Naive thymus-derived CD8-positive, alpha-beta T cell (primary cell): ENCODE data around the gene ZNF280C. TPM values are rescaled to one million over a fixed set of nuclear protein-coding genes. Genes with fewer than 3 reads are reported as not detected.

ENCODE experiments used
- ATAC-seq, 2 donors: fragments of 150-1000 bp; cut with Tn5 transposase in 1 of 2; sonication (Bioruptor Pico), chemical (Tn5 transposase) in 1 of 2; 1 replicate in 1 of 2; 2 replicates in 1 of 2; pipeline ENCODE4 v1.10.0; 2021; ENCODE audit warnings: mild to moderate bottlenecking in 2 of 2, moderate library complexity in 2 of 2
- POLR2A ChIA-PET: fragments of 350-600 bp; sonication (Branson Sonifier 250); formaldehyde crosslinking; loops from one replicate; lab custom pipeline; 2021; ENCODE audit warnings: antibody characterized with exemption; lab: Charles Lee
- DNase-seq, 10 donors: peaks; one replicate each; pipeline versions ENCODE4 v3.0.0 to v3.0.0-alpha.2; 2020 to 2022
- H3K27ac Mint-ChIP-seq, 10 donors: one replicate each; pipeline ENCODE4 v1.8.0; 2020 to 2022; ENCODE audit warnings: mild to moderate bottlenecking in 10 of 10, mixed read lengths in 10 of 10, moderate library complexity in 4 of 10, inconsistent platforms in 1 of 10
- H3K27me3 Mint-ChIP-seq, 5 donors: one replicate each; pipeline ENCODE4 v1.8.0; 2021 to 2022; ENCODE audit warnings: mixed read lengths in 5 of 5
- H3K36me3 Mint-ChIP-seq, 3 donors: one replicate each; pipeline ENCODE4 v1.8.0; 2020 to 2022; ENCODE audit warnings: mixed read lengths in 3 of 3, mild to moderate bottlenecking in 2 of 3, inconsistent platforms in 1 of 3
- H3K4me1 Mint-ChIP-seq, 4 donors: one replicate each; pipeline ENCODE4 v1.8.0; 2021 to 2022; ENCODE audit warnings: mixed read lengths in 4 of 4
- H3K4me3 Mint-ChIP-seq, 10 donors: one replicate each; pipeline ENCODE4 v1.8.0; 2020 to 2022; ENCODE audit warnings: mild to moderate bottlenecking in 10 of 10, mixed read lengths in 10 of 10, moderate library complexity in 6 of 10, inconsistent platforms in 1 of 10
- H3K9me3 Mint-ChIP-seq, 9 donors: one replicate each; pipeline ENCODE4 v1.8.0; 2020 to 2022; ENCODE audit warnings: mixed read lengths in 9 of 9, mild to moderate bottlenecking in 3 of 9, inconsistent platforms in 1 of 9, moderate library complexity in 1 of 9
- polyA plus RNA-seq, 3 donors: library from polyadenylated mRNA; unstranded; fragments of 300-500 nt; fragmentation: Illumina TruSeq; gene quantifications; one replicate each; pipeline ENCODE4 v1.2.3, GENCODE V29; 2021
- total RNA-seq, 8 experiments: library from RNA in 2 of 8; stranded (reverse) in 2 of 8; gene quantifications; one replicate each; pipeline ENCODE4 v1.2.3 and lab custom pipeline; 2021 to 2026

Gene ZNF280C
- total and polyA plus RNA-seq, 5 experiments from 2014 or later, result 1.3 to 6.7 (median 3.5) TPM

GRCh38 chrX:130190801-130191200 is 77.9 kb downstream of the ZNF280C start:
- POLR2A ChIA-PET, result interaction anchor here (1.8 to 2.1 kb wide), 2 partner anchors 19 to 25 kb away, joined by 6 to 8 read pairs; partner anchors contain the start of genes AIFM1 and RAB33A
- H3K27ac Mint-ChIP-seq, result no peak overlapping the region
- DNase-seq (no peak), ATAC-seq (no peak)
- H3K4me1 Mint-ChIP-seq, result peaks cover 0 to 9% (median 1%) of the 10 kb centered on the region in 4 donors
- no peaks in the 10 kb centered on the region for H3K27me3 Mint-ChIP-seq
- H3K9me3 Mint-ChIP-seq, result no peaks in the 10 kb centered on the region
- no peaks in the 10 kb centered on the region for H3K36me3 Mint-ChIP-seq
- H3K4me3 Mint-ChIP-seq, result no peak overlapping the region

DNA sequence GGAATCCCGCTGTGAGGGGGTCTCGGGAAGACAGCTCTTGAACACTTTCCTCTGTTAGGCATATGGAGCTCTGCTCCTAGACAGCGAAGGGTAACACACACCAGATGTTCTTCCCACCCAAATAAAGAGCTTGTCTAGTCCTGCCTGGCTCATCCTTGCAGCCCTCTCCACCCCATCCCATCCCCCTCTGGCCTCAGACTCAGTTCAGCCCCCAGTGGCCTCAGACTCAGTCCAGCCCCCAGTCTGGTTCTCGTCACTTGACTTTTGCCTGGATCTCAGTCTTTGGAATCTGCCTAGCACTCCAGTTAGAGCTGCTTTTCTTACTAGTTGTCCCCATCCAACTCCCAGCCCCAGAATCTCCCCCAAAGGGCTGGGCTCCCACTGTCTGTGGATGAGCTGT is 82.0 kb downstream of the ZNF280C start:
- ATAC-seq, result no peak
- H3K4me3 Mint-ChIP-seq, result no peak overlapping the region
- POLR2A ChIA-PET, result interaction anchor here (1.2 kb wide), 1 partner anchor 104 kb away, joined by 3 read pairs; no protein-coding TSS in a partner anchor
- H3K27ac Mint-ChIP-seq, result no peak overlapping the region
- peaks cover 0 to 35% (median 8%) of the 10 kb centered on the region in 4 donors for H3K4me1 Mint-ChIP-seq
- H3K27me3 Mint-ChIP-seq, result no peaks in the 10 kb centered on the region
- peaks cover 0 to 5% (median 0%) of the 10 kb centered on the region in 3 donors for H3K36me3 Mint-ChIP-seq
- no peaks in the 10 kb centered on the region for H3K9me3 Mint-ChIP-seq
- DNase-seq, result no peak

DNA sequence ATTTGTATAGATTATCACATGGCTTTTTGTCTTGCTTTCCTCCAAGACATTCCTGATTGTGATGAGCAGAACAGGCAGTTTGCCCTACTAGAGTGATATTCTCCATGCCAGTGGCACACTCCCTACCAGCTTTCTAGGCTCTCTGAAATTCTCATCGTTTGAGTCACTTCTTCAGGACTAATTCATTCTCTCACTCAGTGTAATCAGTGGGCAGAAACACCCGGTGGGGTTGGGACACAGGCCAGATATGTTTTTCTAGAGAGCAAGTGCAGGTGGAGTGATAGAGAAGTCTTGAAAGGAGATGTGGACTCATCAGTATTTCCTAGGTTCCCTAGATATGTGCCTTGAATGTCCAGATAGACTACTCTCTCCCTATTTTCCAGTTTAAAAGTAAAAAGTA is 83.8 kb downstream of the ZNF280C start:
- Mint-ChIP-seq H3K27me3 (no peaks in the 10 kb centered on the region), H3K4me1 (peaks cover 3 to 43% (median 11%) of the 10 kb centered on the region in 4 donors), H3K4me3 (no peak overlapping the region), H3K9me3 (no peaks in the 10 kb centered on the region), H3K36me3 (peaks cover 0 to 7% (median 0%) of the 10 kb centered on the region in 3 donors), H3K27ac (peak overlapping the region in 9 of 10 donors; percentile 19 to 89 (median 46))
- ATAC-seq (no peak), DNase-seq (no peak)
- POLR2A ChIA-PET, result interaction anchor here (0.6 kb wide), 1 partner anchor 17 kb away, joined by 4 read pairs; no protein-coding TSS in a partner anchor

DNA sequence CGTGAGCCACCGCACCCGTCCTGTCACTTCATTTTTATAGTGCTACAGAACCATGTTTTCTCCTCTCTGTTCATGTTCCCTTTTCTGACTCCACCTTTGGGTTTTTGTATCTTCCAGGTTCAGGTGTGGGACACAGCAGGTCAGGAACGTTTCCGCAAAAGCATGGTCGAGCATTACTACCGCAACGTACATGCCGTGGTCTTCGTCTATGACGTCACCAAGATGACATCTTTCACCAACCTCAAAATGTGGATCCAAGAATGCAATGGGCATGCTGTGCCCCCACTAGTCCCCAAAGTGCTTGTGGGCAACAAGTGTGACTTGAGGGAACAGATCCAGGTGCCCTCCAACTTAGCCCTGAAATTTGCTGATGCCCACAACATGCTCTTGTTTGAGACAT is 84.5 kb downstream of the ZNF280C start:
- Mint-ChIP-seq H3K27ac (peak overlapping the region; percentile 19 to 89 (median 75)), H3K9me3 (no peaks in the 10 kb centered on the region), H3K4me1 (peaks cover 6 to 50% (median 18%) of the 10 kb centered on the region in 4 donors), H3K27me3 (no peaks in the 10 kb centered on the region), H3K4me3 (peak overlapping the region in 4 of 10 donors; percentile 6 to 60 (median 28)), H3K36me3 (peaks cover 0 to 12% (median 0%) of the 10 kb centered on the region in 3 donors)
- ATAC-seq (no peak), DNase-seq (no peak)
- POLR2A ChIA-PET, result interaction anchor here (1.7 kb wide), 1 partner anchor 12 kb away, joined by 3 read pairs; the partner anchor contains the start of gene RAB33A

DNA sequence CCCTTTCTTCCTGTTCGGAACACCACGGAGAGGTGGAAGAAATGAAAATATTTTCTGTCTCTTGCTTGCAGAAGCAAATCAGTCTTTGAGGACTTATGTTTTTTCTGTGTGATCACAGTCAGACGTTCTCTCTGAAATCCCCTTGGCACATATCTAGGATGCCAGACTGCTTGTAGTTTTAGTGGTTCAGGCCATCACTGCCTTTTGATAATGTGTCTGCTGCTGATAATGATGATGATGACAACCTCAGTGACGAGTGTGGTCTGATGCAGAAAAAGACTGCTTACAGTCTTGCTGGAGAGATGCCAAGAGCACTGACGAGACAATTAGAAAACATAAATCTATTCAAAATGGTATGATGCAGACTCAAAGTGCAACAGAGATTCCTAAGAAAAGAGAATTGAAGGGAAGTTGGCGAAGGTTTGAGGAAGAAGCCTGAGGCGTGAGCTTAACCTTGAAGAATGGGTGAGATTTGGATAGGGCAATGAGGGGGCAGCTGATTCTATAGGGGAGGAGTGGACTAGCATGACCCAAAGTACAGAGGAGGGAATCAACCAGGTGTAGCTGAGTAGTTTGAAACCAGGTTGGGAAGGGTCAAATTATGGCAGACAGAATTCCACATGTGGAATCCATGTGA is 89.0 kb downstream of the ZNF280C start:
- Mint-ChIP-seq H3K36me3 (peaks cover 0 to 13% (median 0%) of the 10 kb centered on the region in 3 donors), H3K9me3 (no peaks in the 10 kb centered on the region), H3K4me1 (peaks cover 12 to 73% (median 47%) of the 10 kb centered on the region in 4 donors), H3K27ac (peak overlapping the region; percentile 87 to 99 (median 94)), H3K27me3 (no peaks in the 10 kb centered on the region), H3K4me3 (peak overlapping the region; percentile 36 to 69 (median 60))
- peak in 7 of 10 donors; percentile 23 to 64 (median 39) for DNase-seq
- peak; percentile 77 to 91 for ATAC-seq
- POLR2A ChIA-PET, result no interaction called here

DNA sequence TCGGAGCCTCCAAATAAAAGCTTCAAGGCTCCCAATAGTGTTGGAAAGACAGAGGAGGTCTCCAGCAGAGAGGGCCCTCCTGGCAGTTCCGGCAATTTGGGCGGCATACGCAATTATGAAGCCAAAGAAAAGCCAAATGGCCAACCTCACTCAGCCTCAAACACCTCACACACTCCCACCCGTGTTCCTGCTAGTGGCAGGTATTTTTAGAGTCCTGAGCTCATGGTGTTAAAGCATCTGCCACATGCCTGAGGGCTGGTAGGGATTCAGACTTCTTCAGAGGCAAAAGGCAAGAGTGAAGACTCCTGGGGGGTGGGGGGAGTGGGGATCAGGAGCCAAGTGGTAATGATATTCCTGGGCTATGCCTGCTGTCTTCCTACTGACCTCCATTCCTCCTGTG is 89.5 kb downstream of the ZNF280C start:
- Mint-ChIP-seq H3K4me3 (peak overlapping the region; percentile 36 to 69 (median 60)), H3K27me3 (no peaks in the 10 kb centered on the region), H3K9me3 (no peaks in the 10 kb centered on the region), H3K4me1 (peaks cover 12 to 74% (median 50%) of the 10 kb centered on the region in 4 donors), H3K36me3 (peaks cover 0 to 13% (median 0%) of the 10 kb centered on the region in 3 donors), H3K27ac (peak overlapping the region; percentile 87 to 99 (median 94))
- ATAC-seq (peak in 1 of 2 donors; percentile 23), DNase-seq (no peak)
- POLR2A ChIA-PET, result interaction anchor here (0.7 kb wide), 1 partner anchor 111 kb away, joined by 5 read pairs; no protein-coding TSS in a partner anchor

DNA sequence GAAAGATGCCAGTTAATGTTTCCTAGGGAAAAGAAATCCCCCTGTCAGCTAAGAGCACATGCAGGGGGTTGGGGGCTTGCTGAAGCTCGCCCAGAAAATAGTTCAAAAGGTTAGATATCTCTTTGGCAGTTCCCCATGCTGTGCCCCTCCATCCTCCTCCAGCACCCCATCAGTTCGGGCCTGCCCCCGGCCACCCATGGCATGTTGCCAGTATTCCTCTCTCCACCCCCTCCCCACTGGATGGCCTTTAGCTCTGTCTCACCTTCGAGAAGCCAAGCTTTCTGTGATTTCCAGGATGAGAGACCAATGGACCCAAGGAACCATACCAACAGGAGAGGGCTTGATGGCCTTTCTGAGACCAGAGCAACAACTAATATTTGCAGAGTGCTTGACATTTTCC is 91.8 kb downstream of the ZNF280C start:
- peak overlapping the region; percentile 10 to 94 (median 86) for H3K27ac Mint-ChIP-seq
- DNase-seq (no peak), ATAC-seq (no peak)
- peaks cover 0 to 13% (median 0%) of the 10 kb centered on the region in 3 donors for H3K36me3 Mint-ChIP-seq
- H3K9me3 Mint-ChIP-seq, result peaks cover 0 to 2% (median 0%) of the 10 kb centered on the region in 9 donors
- POLR2A ChIA-PET, result interaction anchor here (0.7 kb wide), 1 partner anchor 12 kb away, joined by 3 read pairs; the partner anchor contains the start of gene AIFM1
- no peaks in the 10 kb centered on the region for H3K27me3 Mint-ChIP-seq
- H3K4me3 Mint-ChIP-seq, result peak overlapping the region in 3 of 10 donors; percentile 57 to 77 (median 64)
- peaks cover 15 to 64% (median 60%) of the 10 kb centered on the region in 4 donors for H3K4me1 Mint-ChIP-seq

- ATAC-seq (no peak), DNase-seq (no peak)
- Mint-ChIP-seq H3K27ac (peak overlapping the region; percentile 42 to 91 (median 80)), H3K4me1 (peaks cover 15 to 64% (median 60%) of the 10 kb centered on the region in 4 donors), H3K4me3 (peak overlapping the region in 8 of 10 donors; percentile 11 to 77 (median 56)), H3K9me3 (peaks cover 0 to 2% (median 0%) of the 10 kb centered on the region in 9 donors), H3K36me3 (peaks cover 0 to 13% (median 0%) of the 10 kb centered on the region in 3 donors), H3K27me3 (no peaks in the 10 kb centered on the region)
- POLR2A ChIA-PET, result interaction anchor here (0.6 kb wide), 1 partner anchor 212 kb away, joined by 5 read pairs; no protein-coding TSS in a partner anchor
Measured at GRCh38 chrX:130176354-130176776, 92.3 kb downstream of the ZNF280C start.

DNA sequence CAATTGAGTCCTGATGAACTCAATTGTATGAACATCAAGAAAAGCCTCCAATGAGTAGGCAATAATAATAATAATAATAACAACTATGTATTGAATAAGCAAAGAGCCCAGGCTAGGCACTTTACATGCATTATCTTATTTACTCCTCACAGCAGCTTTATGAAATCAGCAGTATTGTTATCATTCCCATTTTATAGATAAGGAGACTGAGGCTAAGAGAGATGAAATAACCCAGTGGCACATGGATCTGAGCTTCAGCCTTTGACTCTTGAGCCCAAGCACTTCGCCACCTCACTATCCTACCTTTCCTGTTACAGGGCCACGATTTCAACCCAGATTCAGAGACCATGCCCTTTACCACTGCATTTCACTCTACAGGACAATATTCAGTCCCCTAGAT is 93.8 kb downstream of the ZNF280C start:
- peak overlapping the region in 9 of 10 donors; percentile 45 to 94 (median 80) for H3K27ac Mint-ChIP-seq
- peak overlapping the region in 8 of 10 donors; percentile 22 to 88 (median 44) for H3K4me3 Mint-ChIP-seq
- H3K27me3 Mint-ChIP-seq, result no peaks in the 10 kb centered on the region
- H3K4me1 Mint-ChIP-seq, result peaks cover 14 to 64% (median 63%) of the 10 kb centered on the region in 4 donors
- H3K36me3 Mint-ChIP-seq, result peaks cover 0 to 12% (median 0%) of the 10 kb centered on the region in 3 donors
- H3K9me3 Mint-ChIP-seq, result peaks cover 0 to 2% (median 0%) of the 10 kb centered on the region in 9 donors
- POLR2A ChIA-PET, result no interaction called here
- DNase-seq (no peak), ATAC-seq (no peak)

- Mint-ChIP-seq H3K27me3 (no peaks in the 10 kb centered on the region), H3K4me1 (peaks cover 10 to 56% (median 55%) of the 10 kb centered on the region in 4 donors), H3K36me3 (peaks cover 0 to 6% (median 0%) of the 10 kb centered on the region in 3 donors), H3K27ac (peak overlapping the region; percentile 85 to 95 (median 91)), H3K4me3 (peak overlapping the region; percentile 87 to 96 (median 90)), H3K9me3 (peaks cover 0 to 2% (median 0%) of the 10 kb centered on the region in 9 donors)
- POLR2A ChIA-PET, result interaction anchor here (1.2 to 1.4 kb wide), 2 partner anchors 9 to 38 kb away, joined by 3 to 6 read pairs; partner anchors contain the start of gene AIFM1
- no peak for DNase-seq
- ATAC-seq, result no peak
Measured at GRCh38 chrX:130174045-130174704, 94.5 kb downstream of the ZNF280C start.

DNA sequence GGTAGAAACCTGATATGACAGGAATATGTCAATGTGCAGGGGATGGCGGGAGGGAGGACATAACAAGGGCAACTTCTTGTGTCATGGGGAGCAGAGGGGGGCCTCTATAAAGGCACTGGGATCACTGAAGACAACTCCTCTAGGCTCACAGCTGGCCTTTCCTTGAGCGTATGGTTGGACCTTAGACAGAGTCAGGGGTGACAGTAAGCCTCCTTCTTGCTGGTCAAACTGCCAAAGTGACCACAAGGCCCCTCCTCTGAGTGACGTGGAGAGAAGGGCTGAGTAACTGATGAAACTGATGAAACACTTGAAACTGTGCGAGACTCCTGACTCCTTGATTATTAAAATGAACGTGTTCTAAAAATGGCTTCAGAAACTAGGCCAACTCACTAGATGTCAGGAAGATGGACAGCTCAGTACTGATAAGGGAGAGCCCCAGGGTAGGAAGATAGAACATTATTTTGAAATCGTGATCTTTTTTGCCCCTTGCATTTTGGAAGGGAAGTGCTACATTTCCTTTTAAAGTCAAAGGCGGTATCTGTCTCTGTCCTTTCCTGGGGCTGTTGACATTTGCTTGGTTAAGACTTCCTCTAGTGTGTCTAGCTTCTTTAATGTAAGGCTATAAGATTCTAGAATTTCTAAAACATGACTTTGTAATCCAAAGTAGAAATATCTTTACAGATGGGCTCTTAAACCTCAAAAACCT is 95.4 kb downstream of the ZNF280C start:
- no peak for ATAC-seq
- Mint-ChIP-seq H3K4me3 (peak overlapping the region; percentile 87 to 96 (median 90)), H3K36me3 (peaks cover 0 to 4% (median 0%) of the 10 kb centered on the region in 3 donors), H3K27ac (peak overlapping the region; percentile 85 to 95 (median 91)), H3K27me3 (no peaks in the 10 kb centered on the region), H3K9me3 (peaks cover 0 to 2% (median 0%) of the 10 kb centered on the region in 9 donors), H3K4me1 (peaks cover 10 to 55% (median 52%) of the 10 kb centered on the region in 4 donors)
- DNase-seq, result peak in 1 of 10 donors; percentile 15
- POLR2A ChIA-PET, result interaction anchor here (1.2 to 1.4 kb wide), 3 partner anchors 8 to 38 kb away, joined by 3 to 6 read pairs (median 3); partner anchors contain the start of gene AIFM1
